ENCODE results near the gene LMF1. TPM values are rescaled to one million over a fixed set of nuclear protein-coding genes. Genes with fewer than 3 reads are reported as not detected.

LMF1 gene
- total and polyA plus RNA-seq, 2 donors (not counting 1 experiment from before 2014, with no cell fraction given): 36.4 to 63.2 TPM

DNA sequence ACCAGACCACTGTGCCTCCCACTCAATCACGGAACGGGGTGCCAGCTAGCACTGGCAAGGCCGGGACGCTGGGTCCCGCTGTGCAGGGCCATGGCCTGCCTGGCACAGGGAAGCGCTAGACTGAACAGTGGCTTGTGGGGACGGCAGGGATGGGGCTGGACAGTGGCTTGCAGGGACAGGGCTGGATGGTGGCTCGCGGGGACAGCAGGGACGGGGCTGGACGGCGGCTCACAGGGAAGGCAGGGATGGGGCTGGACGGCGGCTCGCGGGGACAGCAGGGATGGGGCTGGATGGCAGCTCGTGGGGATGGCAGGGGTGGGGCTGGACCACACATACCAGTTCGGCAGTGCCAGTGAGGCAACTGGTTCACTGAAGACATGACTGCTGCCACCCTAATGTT, 32.6 kb downstream of the LMF1 start:
- no peak overlapping the region for H3K9ac ChIP-seq (ENCODE audit: low read length)
- H3K79me2 ChIP-seq (ENCODE audit: control insufficient read depth, insufficient read depth, low read length): no peaks in the 10 kb centered on the region
- no peaks in the 10 kb centered on the region for H3K27me3 ChIP-seq (replicated peaks in 1 of 4; ENCODE audit: control extremely low read depth in 1 of 4, control insufficient read depth in 3 of 4, insufficient read depth in 4 of 4, low read length in 3 of 4)
- TF ChIP-seq, protein P1, sequence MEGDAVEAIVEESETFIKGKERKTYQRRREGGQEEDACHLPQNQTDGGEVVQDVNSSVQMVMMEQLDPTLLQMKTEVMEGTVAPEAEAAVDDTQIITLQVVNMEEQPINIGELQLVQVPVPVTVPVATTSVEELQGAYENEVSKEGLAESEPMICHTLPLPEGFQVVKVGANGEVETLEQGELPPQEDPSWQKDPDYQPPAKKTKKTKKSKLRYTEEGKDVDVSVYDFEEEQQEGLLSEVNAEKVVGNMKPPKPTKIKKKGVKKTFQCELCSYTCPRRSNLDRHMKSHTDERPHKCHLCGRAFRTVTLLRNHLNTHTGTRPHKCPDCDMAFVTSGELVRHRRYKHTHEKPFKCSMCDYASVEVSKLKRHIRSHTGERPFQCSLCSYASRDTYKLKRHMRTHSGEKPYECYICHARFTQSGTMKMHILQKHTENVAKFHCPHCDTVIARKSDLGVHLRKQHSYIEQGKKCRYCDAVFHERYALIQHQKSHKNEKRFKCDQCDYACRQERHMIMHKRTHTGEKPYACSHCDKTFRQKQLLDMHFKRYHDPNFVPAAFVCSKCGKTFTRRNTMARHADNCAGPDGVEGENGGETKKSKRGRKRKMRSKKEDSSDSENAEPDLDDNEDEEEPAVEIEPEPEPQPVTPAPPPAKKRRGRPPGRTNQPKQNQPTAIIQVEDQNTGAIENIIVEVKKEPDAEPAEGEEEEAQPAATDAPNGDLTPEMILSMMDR (IDR thresholded peaks at IDR 0.05): no peak
- TF ChIP-seq EZH2 (IDR thresholded peaks at IDR 0.05; ENCODE audit: borderline replicate concordance, insufficient read depth, low read depth, low read length, poor library complexity, severe bottlenecking): no peak
- H3K4me1 Mint-ChIP-seq: no peaks in the 10 kb centered on the region
- H3K27me3 Mint-ChIP-seq: no peaks in the 10 kb centered on the region
- no peak overlapping the region for H3K4me3 Mint-ChIP-seq
- no peaks in the 10 kb centered on the region for H4K20me1 ChIP-seq (ENCODE audit: control insufficient read depth, insufficient read depth, low read length, poor library complexity, severe bottlenecking)
- ATAC-seq (ENCODE audit: low read depth) (no peak), DNase-seq (no peak)
- peaks cover 3 to 25% (median 16%) of the 10 kb centered on the region in 3 donors for H3K9me3 ChIP-seq (ENCODE audit: control extremely low read depth in 1 of 3, control insufficient read depth in 2 of 3, insufficient read depth in 1 of 3, low read length in 2 of 3)
- H3K36me3 ChIP-seq (replicated peaks in 1 of 2; ENCODE audit: control extremely low read depth in 1 of 2, control insufficient read depth in 1 of 2, extremely low read depth in 1 of 2, insufficient read depth in 2 of 2, low read length in 1 of 2): peaks cover 2 to 9% of the 10 kb centered on the region in 2 experiments
- no peak overlapping the region for H3K4me3 ChIP-seq (ENCODE audit: control extremely low read depth in 1 of 5, extremely low read depth in 1 of 5, insufficient read depth in 1 of 5, low read depth in 2 of 5, low read length in 4 of 5)
- intact Hi-C loops (cut with micrococcal nuclease): no loop called here
- peaks cover 16% of the 10 kb centered on the region for H3K9me3 Mint-ChIP-seq (ENCODE audit: insufficient read depth)
- H3K4me1 ChIP-seq (ENCODE audit: control insufficient read depth in 2 of 2, insufficient read depth in 2 of 2, low read length in 2 of 2): no peaks in the 10 kb centered on the region
- H3K27ac ChIP-seq (ENCODE audit: low read length in 2 of 2): no peak overlapping the region
- H2AFZ ChIP-seq (ENCODE audit: insufficient read depth, low read depth, low read length, poor library complexity, severe bottlenecking): no peak overlapping the region
- H3K4me2 ChIP-seq (replicated peaks; ENCODE audit: low read depth, low read length, poor library complexity, severe bottlenecking): no peak overlapping the region
- no peak overlapping the region for H3K27ac Mint-ChIP-seq
- ChIA-PET CTCF (no interaction called here), POLR2A (no interaction called here)
- WGBS (ENCODE audit: insufficient coverage): 90% methylated on average over 17 of the region's 18 CpGs

DNA sequence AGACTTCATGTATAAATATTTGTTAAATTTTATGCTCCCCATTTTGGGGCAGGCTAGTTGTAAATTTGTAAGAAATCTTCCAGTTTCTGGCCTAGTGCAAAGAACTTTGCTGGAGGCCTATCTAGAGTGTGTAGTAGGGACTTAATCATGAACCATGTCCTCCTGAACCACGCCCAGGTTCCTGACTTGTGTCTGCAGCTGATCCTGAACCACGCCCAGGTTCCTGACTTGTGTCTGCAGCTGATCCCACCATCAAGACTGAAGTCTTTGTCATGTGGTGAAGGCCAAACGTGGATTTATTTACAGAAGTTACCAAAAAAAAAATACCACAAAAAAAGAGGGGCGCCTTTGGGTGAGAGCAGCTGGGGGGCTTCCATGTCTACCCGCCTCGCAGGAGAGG, 33.1 kb downstream of the LMF1 start:
- Histone ChIP-seq H3K79me2 (ENCODE audit: control insufficient read depth, insufficient read depth, low read length) (no peaks in the 10 kb centered on the region), H3K9me3 (ENCODE audit: control extremely low read depth in 1 of 3, control insufficient read depth in 2 of 3, insufficient read depth in 1 of 3, low read length in 2 of 3) (peaks cover 3 to 20% (median 15%) of the 10 kb centered on the region in 3 donors), H3K9ac (ENCODE audit: low read length) (no peak overlapping the region), H3K4me2 (replicated peaks; ENCODE audit: low read depth, low read length, poor library complexity, severe bottlenecking) (no peak overlapping the region), H3K27me3 (replicated peaks in 1 of 4; ENCODE audit: control extremely low read depth in 1 of 4, control insufficient read depth in 3 of 4, insufficient read depth in 4 of 4, low read length in 3 of 4) (no peaks in the 10 kb centered on the region), H3K36me3 (replicated peaks in 1 of 2; ENCODE audit: control extremely low read depth in 1 of 2, control insufficient read depth in 1 of 2, extremely low read depth in 1 of 2, insufficient read depth in 2 of 2, low read length in 1 of 2) (peaks cover 4 to 9% of the 10 kb centered on the region in 2 experiments), H2AFZ (ENCODE audit: insufficient read depth, low read depth, low read length, poor library complexity, severe bottlenecking) (no peak overlapping the region), H3K27ac (ENCODE audit: low read length in 2 of 2) (no peak overlapping the region), H4K20me1 (ENCODE audit: control insufficient read depth, insufficient read depth, low read length, poor library complexity, severe bottlenecking) (no peaks in the 10 kb centered on the region), H3K4me3 (ENCODE audit: control extremely low read depth in 1 of 5, extremely low read depth in 1 of 5, insufficient read depth in 1 of 5, low read depth in 2 of 5, low read length in 4 of 5) (no peak overlapping the region), H3K4me1 (ENCODE audit: control insufficient read depth in 2 of 2, insufficient read depth in 2 of 2, low read length in 2 of 2) (no peaks in the 10 kb centered on the region)
- DNase-seq (no peak), ATAC-seq (ENCODE audit: low read depth) (no peak)
- Mint-ChIP-seq H3K4me3 (no peak overlapping the region), H3K4me1 (no peaks in the 10 kb centered on the region), H3K9me3 (ENCODE audit: insufficient read depth) (peaks cover 16% of the 10 kb centered on the region), H3K27me3 (no peaks in the 10 kb centered on the region), H3K27ac (no peak overlapping the region)
- WGBS (ENCODE audit: insufficient coverage): 98% methylated on average over 4 of the region's 6 CpGs
- intact Hi-C loops (cut with micrococcal nuclease): no loop called here
- CTCF ChIA-PET: no interaction called here
- TF ChIP-seq, protein P1 (IDR thresholded peaks at IDR 0.05): no peak
- TF ChIP-seq EZH2 (IDR thresholded peaks at IDR 0.05; ENCODE audit: borderline replicate concordance, insufficient read depth, low read depth, low read length, poor library complexity, severe bottlenecking): no peak
- POLR2A ChIA-PET: no interaction called here

Data from B cell (primary cell).